HCT116 (cell line): Measurements from ENCODE around the gene TMEM134. TPM values are rescaled to one million over a fixed set of nuclear protein-coding genes. Genes with fewer than 3 reads are reported as not detected.

Source experiments
- ATAC-seq: fragments of 200-7000 bp; cut with Tn5 transposase; 2 replicates; pipeline ENCODE4 v1.9.1; 2020; ENCODE audit warnings: mild to moderate bottlenecking, moderate library complexity
- BruUV-seq: library from RNA; stranded (reverse); fragments of 400-500 nt; replicated peaks from 2 replicates; lab custom pipeline; 2021; lab: Mats Ljungman, UMichigan
- CTCF ChIA-PET: fragments of 300-600 bp; sonication (Branson Sonifier 250); formaldehyde crosslinking; loops from one replicate; lab custom pipeline; 2021; ENCODE audit warnings: antibody characterized with exemption; lab: Charles Lee
- POLR2A ChIA-PET: fragments of 300-600, 350-600 bp; sonication (Branson Sonifier 250); formaldehyde crosslinking; loops from one replicate; lab custom pipeline; 2021; ENCODE audit warnings: antibody characterized with exemption; lab: Charles Lee
- RAD21 ChIA-PET, 2 experiments: fragments of 300-600 bp; sonication (Branson Sonifier 250); formaldehyde crosslinking; loops; one replicate each; lab custom pipeline; 2023; ENCODE audit warnings: low total read pairs in 2 of 2; ENCODE audit not compliant: uncharacterized antibody in 2 of 2, unreplicated experiment in 2 of 2, low non-redundant PET in 1 of 2; lab: Charles Lee
- DNase-seq: peaks from one replicate; pipeline ENCODE4 v3.0.0-alpha.2; 2010; ENCODE audit warnings: low read depth, low spot score
- H2AFZ ChIP-seq: fragments of 200-600 bp; shearing (Covaris generic), sonication (generic); 2 replicates; pipeline ENCODE4 v1.6.1; 2017; ENCODE audit warnings: low read depth, mixed run types, mixed read lengths, antibody characterized with exemption, low read length; ENCODE audit not compliant: poor library complexity, severe bottlenecking
- H3K27ac ChIP-seq: 2 replicates; pipeline ENCODE4 v1.5.1; 2012; ENCODE audit warnings: low read depth, low read length
- H3K27me3 ChIP-seq: fragments of 200-600 bp; sonication (generic); 2 replicates; pipeline ENCODE4 v1.6.1; 2016; ENCODE audit warnings: mixed run types, low read length, mixed read lengths; ENCODE audit not compliant: insufficient read depth
- H3K36me3 ChIP-seq, 2 experiments: fragments of 200-500 bp in 1 of 2; fragments of 200-600 bp in 1 of 2; sonication (Bioruptor generic) in 1 of 2; sonication (generic) in 1 of 2; 2 replicates each; pipeline versions ENCODE4 v1.5.1 to v1.6.1; 2014 to 2016; ENCODE audit warnings: low read length in 2 of 2, inconsistent platforms in 1 of 2, mixed read lengths in 1 of 2, mixed run types in 1 of 2; ENCODE audit not compliant: insufficient read depth in 2 of 2, control insufficient read depth in 1 of 2
- H3K4me1 ChIP-seq, 2 experiments: fragments of 200-600 bp in 1 of 2; sonication (generic) in 1 of 2; 2 replicates each; pipeline versions ENCODE4 v1.5.1 to v1.6.1; 2012 to 2017; ENCODE audit warnings: low read length in 2 of 2, inconsistent platforms in 1 of 2, mild to moderate bottlenecking in 1 of 2, mixed read lengths in 1 of 2, mixed run types in 1 of 2, moderate library complexity in 1 of 2; ENCODE audit not compliant: insufficient read depth in 2 of 2, control insufficient read depth in 1 of 2
- H3K4me2 ChIP-seq: fragments of 200-600 bp; sonication (generic); 2 replicates; pipeline ENCODE4 v1.6.1; 2017; ENCODE audit warnings: mixed run types, low read length, mixed read lengths
- H3K4me3 ChIP-seq, 2 experiments: fragments of 200-600 bp in 1 of 2; sonication (generic) in 1 of 2; replicated peaks in 1 of 2; 2 replicates each; pipeline ENCODE4 v1.5.1; 2011 to 2016; ENCODE audit warnings: low read length in 2 of 2, control low read depth in 1 of 2, low read depth in 1 of 2, mild to moderate bottlenecking in 1 of 2, mixed read lengths in 1 of 2, mixed run types in 1 of 2
- H3K79me2 ChIP-seq: fragments of 200-600 bp; sonication (generic); 2 replicates; pipeline ENCODE4 v1.6.1; 2017; ENCODE audit warnings: mild to moderate bottlenecking, mixed run types, low read length, moderate library complexity, mixed read lengths; ENCODE audit not compliant: insufficient read depth
- H3K9ac ChIP-seq: fragments of 200-600 bp; sonication (generic); 2 replicates; pipeline ENCODE4 v1.6.1; 2016; ENCODE audit warnings: low read length, mixed read lengths
- H3K9me2 ChIP-seq: fragments of 200-600 bp; sonication (generic), shearing (Covaris generic); 2 replicates; pipeline ENCODE4 v1.6.1; 2017; ENCODE audit warnings: mixed run types, mild to moderate bottlenecking, moderate library complexity; ENCODE audit not compliant: insufficient read depth
- H3K9me3 ChIP-seq, 2 experiments: fragments of 200-500 bp in 1 of 2; fragments of 200-600 bp in 1 of 2; sonication (Bioruptor generic) in 1 of 2; sonication (generic) in 1 of 2; 2 replicates each; pipeline ENCODE4 v1.6.1; 2014 to 2017; ENCODE audit warnings: low read length in 2 of 2, mixed read lengths in 2 of 2, inconsistent platforms in 1 of 2, low read depth in 1 of 2, mild to moderate bottlenecking in 1 of 2, mixed run types in 1 of 2, moderate library complexity in 1 of 2; ENCODE audit not compliant: control insufficient read depth in 1 of 2, insufficient read depth in 1 of 2
- H4K20me1 ChIP-seq: fragments of 200-600 bp; sonication (generic), shearing (Covaris generic); 2 replicates; pipeline ENCODE4 v1.6.1; 2017; ENCODE audit warnings: mixed run types, mild to moderate bottlenecking, moderate library complexity; ENCODE audit not compliant: insufficient read depth
- ATF3 ChIP-seq: IDR thresholded peaks from 2 replicates; pipeline ENCODE4 v1.6.1; 2012
- CEBPB ChIP-seq: IDR thresholded peaks from 2 replicates; pipeline ENCODE4 v1.6.1; 2012; ENCODE audit warnings: low read depth
- EGR1 ChIP-seq: IDR thresholded peaks from 2 replicates; pipeline ENCODE4 v1.6.1; 2012; ENCODE audit warnings: low read depth
- EZH2phosphoT487 ChIP-seq: fragments of 200-600 bp; IDR thresholded peaks from 2 replicates; pipeline ENCODE4 v1.6.1; 2018; ENCODE audit warnings: antibody characterized with exemption, borderline replicate concordance
- FOSL1 ChIP-seq: IDR thresholded peaks from 2 replicates; pipeline ENCODE4 v1.6.1; 2012; ENCODE audit warnings: low read depth
- JUND ChIP-seq: IDR thresholded peaks from 2 replicates; pipeline ENCODE4 v1.6.1; 2012
- POLR2A ChIP-seq: IDR thresholded peaks from 2 replicates; pipeline ENCODE4 v1.7.0; 2011; ENCODE audit warnings: borderline replicate concordance; ENCODE audit not compliant: insufficient read depth, insufficient read length; ENCODE audit errors: extremely low read depth
- POLR2AphosphoS5 ChIP-seq: IDR thresholded peaks from 2 replicates; pipeline ENCODE4 v1.6.1; 2011; ENCODE audit warnings: mild to moderate bottlenecking, low read depth, low read length, moderate library complexity
- RAD21 ChIP-seq: IDR thresholded peaks from 2 replicates; pipeline ENCODE4 v1.6.1; 2012; ENCODE audit warnings: low read depth, mild to moderate bottlenecking
- SRF ChIP-seq: IDR thresholded peaks from 2 replicates; pipeline ENCODE4 v1.6.1; 2012; ENCODE audit warnings: low read depth
- TCF7L2 ChIP-seq: IDR thresholded peaks from 2 replicates; pipeline ENCODE4 v1.7.0; 2011; ENCODE audit warnings: borderline replicate concordance, inconsistent platforms; ENCODE audit not compliant: insufficient read depth, insufficient read length; ENCODE audit errors: extremely low read depth
- ZBTB33 ChIP-seq: IDR thresholded peaks from 2 replicates; pipeline ENCODE4 v1.6.1; 2011; ENCODE audit warnings: mild to moderate bottlenecking, low read length, moderate library complexity; ENCODE audit not compliant: insufficient replicate concordance; ENCODE audit errors: extremely low read depth
- ZFX ChIP-seq: fragments of 450-650 bp; IDR thresholded peaks from 2 replicates; pipeline ENCODE4 v1.6.1; 2017
- intact Hi-C: fragments of 100-400 bp; cut with micrococcal nuclease; formaldehyde crosslinking; loops from 2 replicates; pipeline ENCODE4 v1.10.0; 2022
- total RNA-seq: library from RNA; stranded (reverse); gene quantifications from one replicate; pipeline ENCODE4 v1.2.1, GENCODE V29; 2021; ENCODE audit not compliant: unreplicated experiment
- TF ChIP-seq, protein P1 (sequence below): IDR thresholded peaks from 2 replicates; pipeline ENCODE4 v1.6.1; 2012; ENCODE audit warnings: low read depth

The TMEM134 gene
- total RNA-seq, 1 experiment from 2014 or later: 44.2 TPM

GRCh38 chr11:67497656-67498291, 28.7 kb upstream of the TMEM134 start:
- no peak overlapping the region for H3K4me2 ChIP-seq
- H3K9me2 ChIP-seq: no peaks in the 10 kb centered on the region
- H3K9me3 ChIP-seq: no peaks in the 10 kb centered on the region
- TF ChIP-seq TCF7L2 (no peak), EGR1 (no peak), SRF (no peak), ZBTB33 (no peak), ZFX (no peak), FOSL1 (no peak), CEBPB (no peak), EZH2phosphoT487 (no peak), POLR2AphosphoS5 (no peak), JUND (no peak), ATF3 (no peak), RAD21 (no peak), POLR2A (no peak)
- TF ChIP-seq, protein P1, sequence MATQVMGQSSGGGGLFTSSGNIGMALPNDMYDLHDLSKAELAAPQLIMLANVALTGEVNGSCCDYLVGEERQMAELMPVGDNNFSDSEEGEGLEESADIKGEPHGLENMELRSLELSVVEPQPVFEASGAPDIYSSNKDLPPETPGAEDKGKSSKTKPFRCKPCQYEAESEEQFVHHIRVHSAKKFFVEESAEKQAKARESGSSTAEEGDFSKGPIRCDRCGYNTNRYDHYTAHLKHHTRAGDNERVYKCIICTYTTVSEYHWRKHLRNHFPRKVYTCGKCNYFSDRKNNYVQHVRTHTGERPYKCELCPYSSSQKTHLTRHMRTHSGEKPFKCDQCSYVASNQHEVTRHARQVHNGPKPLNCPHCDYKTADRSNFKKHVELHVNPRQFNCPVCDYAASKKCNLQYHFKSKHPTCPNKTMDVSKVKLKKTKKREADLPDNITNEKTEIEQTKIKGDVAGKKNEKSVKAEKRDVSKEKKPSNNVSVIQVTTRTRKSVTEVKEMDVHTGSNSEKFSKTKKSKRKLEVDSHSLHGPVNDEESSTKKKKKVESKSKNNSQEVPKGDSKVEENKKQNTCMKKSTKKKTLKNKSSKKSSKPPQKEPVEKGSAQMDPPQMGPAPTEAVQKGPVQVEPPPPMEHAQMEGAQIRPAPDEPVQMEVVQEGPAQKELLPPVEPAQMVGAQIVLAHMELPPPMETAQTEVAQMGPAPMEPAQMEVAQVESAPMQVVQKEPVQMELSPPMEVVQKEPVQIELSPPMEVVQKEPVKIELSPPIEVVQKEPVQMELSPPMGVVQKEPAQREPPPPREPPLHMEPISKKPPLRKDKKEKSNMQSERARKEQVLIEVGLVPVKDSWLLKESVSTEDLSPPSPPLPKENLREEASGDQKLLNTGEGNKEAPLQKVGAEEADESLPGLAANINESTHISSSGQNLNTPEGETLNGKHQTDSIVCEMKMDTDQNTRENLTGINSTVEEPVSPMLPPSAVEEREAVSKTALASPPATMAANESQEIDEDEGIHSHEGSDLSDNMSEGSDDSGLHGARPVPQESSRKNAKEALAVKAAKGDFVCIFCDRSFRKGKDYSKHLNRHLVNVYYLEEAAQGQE: no peak
- no peak overlapping the region for H3K9ac ChIP-seq
- POLR2A ChIA-PET: no interaction called here
- CTCF ChIA-PET: no interaction called here
- no peaks in the 10 kb centered on the region for H3K27me3 ChIP-seq
- intact Hi-C loops: no loop called here
- H2AFZ ChIP-seq: no peak overlapping the region
- peaks cover 1% of the 10 kb centered on the region; the same call in 1 of the 2 replicates for H3K79me2 ChIP-seq
- no peak for ATAC-seq
- H3K36me3 ChIP-seq: peaks cover 10 to 13% of the 10 kb centered on the region in 2 experiments
- BruUV-seq: no TSS peak
- no peaks in the 10 kb centered on the region for H4K20me1 ChIP-seq
- H3K27ac ChIP-seq: no peak overlapping the region
- H3K4me1 ChIP-seq: no peaks in the 10 kb centered on the region
- DNase-seq: no peak
- RAD21 ChIA-PET: no interaction called here
- H3K4me3 ChIP-seq: no peak overlapping the region
